ENCODE results near the gene RALY. TPM values are rescaled to one million over a fixed set of nuclear protein-coding genes. Genes with fewer than 3 reads are reported as not detected.

The RALY gene
- total and polyA plus RNA-seq, 4 donors = 114 to 148 (median 127) TPM

DNA sequence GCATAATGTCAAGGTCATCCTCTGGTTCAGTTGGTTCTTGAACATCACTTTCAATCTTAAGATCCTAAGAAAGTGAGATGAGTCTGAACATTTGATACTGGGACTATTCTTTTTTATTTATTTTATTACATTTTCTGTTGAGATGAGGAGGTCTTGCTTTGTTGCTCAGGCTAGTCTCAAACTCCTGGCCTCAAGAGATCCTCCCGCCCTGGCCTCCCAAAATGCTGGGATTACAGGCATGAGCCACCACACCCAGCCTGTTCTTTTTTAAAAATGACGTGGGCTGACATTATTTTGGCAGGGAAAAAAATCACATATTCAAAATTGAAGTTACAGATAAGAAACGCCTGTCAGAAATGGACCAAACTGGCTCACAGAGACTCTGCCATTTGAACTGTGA is 104.9 kb downstream of the RALY start:
- DNase-seq (no peak), ATAC-seq (ENCODE audit: low FRiP score) (no peak)
- Histone ChIP-seq H3K36me3 (ENCODE audit: control insufficient read depth in 1 of 2, insufficient read depth in 2 of 2, low read length in 1 of 2) (peaks cover 9 to 10% of the 10 kb centered on the region in 2 donors), H3K27me3 (ENCODE audit: control insufficient read depth in 1 of 2, insufficient read depth in 2 of 2, low read length in 1 of 2) (no peaks in the 10 kb centered on the region), H3K27ac (ENCODE audit: low read depth in 1 of 2, low read length in 2 of 2) (no peak overlapping the region), H3K9me3 (ENCODE audit: control insufficient read depth, low read length) (no peaks in the 10 kb centered on the region), H3K4me3 (ENCODE audit: low read length in 2 of 2) (no peak overlapping the region), H3K4me1 (ENCODE audit: control insufficient read depth in 1 of 2, insufficient read depth in 2 of 2, low read length in 2 of 2) (no peaks in the 10 kb centered on the region)
- 38 to 40% methylated on average over 3 of the region's 3 CpGs for WGBS, 2 donors
- intact Hi-C loops (cut with DNase I) = no loop called here

DNA sequence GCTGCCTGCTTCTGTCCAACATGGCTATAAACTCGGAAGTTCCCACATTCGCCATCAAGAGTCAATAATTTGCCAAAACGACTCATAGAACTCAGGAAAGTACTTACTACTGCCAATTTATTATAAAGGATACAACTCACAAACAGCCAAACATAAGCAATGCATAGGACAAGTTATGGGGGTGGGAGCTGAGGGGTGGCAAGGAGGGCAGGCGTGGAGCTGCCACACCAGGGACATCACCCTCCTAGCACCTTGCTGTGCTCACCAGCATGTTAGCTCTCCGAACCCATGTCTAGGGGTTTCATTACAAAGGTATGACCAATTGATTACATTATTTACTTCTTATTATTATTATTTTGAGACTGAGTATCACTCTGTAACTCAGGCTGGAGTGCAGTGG is 106.0 kb downstream of the RALY start:
- intact Hi-C loops (cut with DNase I) = no loop called here
- 79 to 80% methylated on average over 5 of the region's 5 CpGs for WGBS, 2 donors
- H3K27ac ChIP-seq (ENCODE audit: low read depth in 1 of 2, low read length in 2 of 2) = no peak overlapping the region
- H3K4me1 ChIP-seq (ENCODE audit: control insufficient read depth in 1 of 2, insufficient read depth in 2 of 2, low read length in 2 of 2) = no peaks in the 10 kb centered on the region
- H3K27me3 ChIP-seq (ENCODE audit: control insufficient read depth in 1 of 2, insufficient read depth in 2 of 2, low read length in 1 of 2) = no peaks in the 10 kb centered on the region
- DNase-seq (no peak), ATAC-seq (ENCODE audit: low FRiP score) (no peak)
- H3K36me3 ChIP-seq (ENCODE audit: control insufficient read depth in 1 of 2, insufficient read depth in 2 of 2, low read length in 1 of 2) = peaks cover 6% of the 10 kb centered on the region in 2 donors
- no peaks in the 10 kb centered on the region for H3K9me3 ChIP-seq (ENCODE audit: control insufficient read depth, low read length)
- H3K4me3 ChIP-seq (ENCODE audit: low read length in 2 of 2) = no peak overlapping the region

DNA sequence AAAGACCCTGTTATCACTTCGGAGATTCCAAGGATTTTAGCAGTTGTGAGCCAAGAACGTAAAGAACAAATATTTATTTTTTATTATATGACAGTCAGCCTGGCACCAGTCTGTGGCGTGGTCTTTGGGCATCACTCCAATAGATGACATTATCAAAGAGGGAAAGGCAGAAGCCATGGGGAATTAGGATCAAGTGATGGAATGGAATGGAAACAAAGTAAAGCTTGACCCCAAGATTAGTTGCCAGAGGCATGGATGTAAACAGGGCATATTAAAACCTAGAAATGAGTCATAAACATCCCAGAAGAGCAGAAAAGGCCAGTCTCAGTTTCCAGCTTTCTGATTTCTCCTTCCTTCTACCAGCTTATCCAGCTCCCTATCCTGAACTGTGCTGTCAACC is 106.9 kb downstream of the RALY start:
- no peaks in the 10 kb centered on the region for H3K27me3 ChIP-seq (ENCODE audit: control insufficient read depth in 1 of 2, insufficient read depth in 2 of 2, low read length in 1 of 2)
- WGBS, 2 donors = 52 to 54% methylated on average over 3 of the region's 3 CpGs
- no peaks in the 10 kb centered on the region for H3K9me3 ChIP-seq (ENCODE audit: control insufficient read depth, low read length)
- ATAC-seq (ENCODE audit: low FRiP score) (no peak), DNase-seq (no peak)
- H3K27ac ChIP-seq (ENCODE audit: low read depth in 1 of 2, low read length in 2 of 2) = no peak overlapping the region
- intact Hi-C loops (cut with DNase I) = no loop called here
- peaks cover 8 to 9% of the 10 kb centered on the region in 2 donors for H3K36me3 ChIP-seq (ENCODE audit: control insufficient read depth in 1 of 2, insufficient read depth in 2 of 2, low read length in 1 of 2)
- H3K4me1 ChIP-seq (ENCODE audit: control insufficient read depth in 1 of 2, insufficient read depth in 2 of 2, low read length in 2 of 2) = no peaks in the 10 kb centered on the region
- no peak overlapping the region for H3K4me3 ChIP-seq (ENCODE audit: low read length in 2 of 2)

DNA sequence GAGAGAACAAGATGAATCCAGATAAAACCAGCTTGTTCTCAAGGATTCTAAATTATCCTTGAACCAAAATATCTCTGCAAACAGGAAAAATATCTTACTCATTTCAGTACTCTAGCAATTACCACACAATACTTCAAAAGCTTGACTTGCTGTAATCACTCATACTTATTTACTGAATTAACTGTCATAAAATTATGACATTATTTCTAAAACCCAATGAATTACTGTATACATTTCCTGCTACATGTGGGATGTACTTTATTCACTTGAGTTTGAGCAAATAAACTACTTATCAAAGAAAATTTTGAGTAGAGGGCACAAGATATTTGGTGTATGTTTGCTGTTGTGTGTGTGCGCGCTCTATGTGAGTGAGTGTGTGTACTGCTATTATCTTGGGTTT is 108.6 kb downstream of the RALY start:
- Histone ChIP-seq H3K27me3 (ENCODE audit: control insufficient read depth in 1 of 2, insufficient read depth in 2 of 2, low read length in 1 of 2) (no peaks in the 10 kb centered on the region), H3K9me3 (ENCODE audit: control insufficient read depth, low read length) (no peaks in the 10 kb centered on the region), H3K4me3 (ENCODE audit: low read length in 2 of 2) (no peak overlapping the region), H3K4me1 (ENCODE audit: control insufficient read depth in 1 of 2, insufficient read depth in 2 of 2, low read length in 2 of 2) (no peaks in the 10 kb centered on the region), H3K27ac (ENCODE audit: low read depth in 1 of 2, low read length in 2 of 2) (no peak overlapping the region), H3K36me3 (ENCODE audit: control insufficient read depth in 1 of 2, insufficient read depth in 2 of 2, low read length in 1 of 2) (peaks cover 2 to 3% of the 10 kb centered on the region in 2 donors)
- 98 to 100% methylated on average over 2 of the region's 2 CpGs for WGBS, 2 donors
- ATAC-seq (ENCODE audit: low FRiP score) (no peak), DNase-seq (no peak)
- intact Hi-C loops (cut with DNase I) = no loop called here

DNA sequence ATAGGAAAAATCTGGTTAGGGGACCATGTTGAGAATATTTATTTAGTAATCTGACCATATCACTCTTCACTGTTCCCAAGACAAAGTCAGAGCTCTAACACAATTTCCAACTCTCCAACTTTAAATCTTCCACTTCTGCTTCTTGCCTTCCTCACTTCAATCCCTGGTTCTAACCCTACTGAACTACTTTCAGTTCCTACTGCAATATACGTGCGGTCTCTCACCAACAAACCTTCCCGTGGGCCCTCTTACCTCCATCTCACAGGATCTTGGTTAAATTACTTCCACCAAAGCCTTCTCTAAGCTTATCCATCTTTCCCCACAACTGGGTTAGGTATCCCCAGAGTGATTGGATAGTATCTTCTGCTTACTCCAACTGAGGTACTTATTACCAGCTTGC is 110.3 kb downstream of the RALY start:
- no peaks in the 10 kb centered on the region for H3K4me1 ChIP-seq (ENCODE audit: control insufficient read depth in 1 of 2, insufficient read depth in 2 of 2, low read length in 2 of 2)
- no peaks in the 10 kb centered on the region for H3K9me3 ChIP-seq (ENCODE audit: control insufficient read depth, low read length)
- H3K27ac ChIP-seq (ENCODE audit: low read depth in 1 of 2, low read length in 2 of 2) = no peak overlapping the region
- H3K4me3 ChIP-seq (ENCODE audit: low read length in 2 of 2) = no peak overlapping the region
- intact Hi-C loops (cut with DNase I) = no loop called here
- ATAC-seq (ENCODE audit: low FRiP score) (no peak), DNase-seq (no peak)
- no peaks in the 10 kb centered on the region for H3K27me3 ChIP-seq (ENCODE audit: control insufficient read depth in 1 of 2, insufficient read depth in 2 of 2, low read length in 1 of 2)
- H3K36me3 ChIP-seq (ENCODE audit: control insufficient read depth in 1 of 2, insufficient read depth in 2 of 2, low read length in 1 of 2) = peaks cover 2 to 3% of the 10 kb centered on the region in 2 donors
- 86 to 89% methylated on average over 3 of the region's 3 CpGs for WGBS, 2 donors

- 84 to 88% methylated on average over 3 of the region's 3 CpGs for WGBS, 2 donors
- DNase-seq (no peak), ATAC-seq (ENCODE audit: low FRiP score) (no peak)
- Histone ChIP-seq H3K4me3 (ENCODE audit: low read length in 2 of 2) (no peak overlapping the region), H3K9me3 (ENCODE audit: control insufficient read depth, low read length) (no peaks in the 10 kb centered on the region), H3K27ac (ENCODE audit: low read depth in 1 of 2, low read length in 2 of 2) (no peak overlapping the region), H3K4me1 (ENCODE audit: control insufficient read depth in 1 of 2, insufficient read depth in 2 of 2, low read length in 2 of 2) (peaks cover 5 to 6% of the 10 kb centered on the region in 2 donors), H3K27me3 (ENCODE audit: control insufficient read depth in 1 of 2, insufficient read depth in 2 of 2, low read length in 1 of 2) (no peaks in the 10 kb centered on the region), H3K36me3 (ENCODE audit: control insufficient read depth in 1 of 2, insufficient read depth in 2 of 2, low read length in 1 of 2) (peaks cover 2 to 5% of the 10 kb centered on the region in 2 donors)
- intact Hi-C loops (cut with DNase I) = no loop called here
Observed at GRCh38 chr20:34105978-34106675, 112.4 kb downstream of the RALY start.

DNA sequence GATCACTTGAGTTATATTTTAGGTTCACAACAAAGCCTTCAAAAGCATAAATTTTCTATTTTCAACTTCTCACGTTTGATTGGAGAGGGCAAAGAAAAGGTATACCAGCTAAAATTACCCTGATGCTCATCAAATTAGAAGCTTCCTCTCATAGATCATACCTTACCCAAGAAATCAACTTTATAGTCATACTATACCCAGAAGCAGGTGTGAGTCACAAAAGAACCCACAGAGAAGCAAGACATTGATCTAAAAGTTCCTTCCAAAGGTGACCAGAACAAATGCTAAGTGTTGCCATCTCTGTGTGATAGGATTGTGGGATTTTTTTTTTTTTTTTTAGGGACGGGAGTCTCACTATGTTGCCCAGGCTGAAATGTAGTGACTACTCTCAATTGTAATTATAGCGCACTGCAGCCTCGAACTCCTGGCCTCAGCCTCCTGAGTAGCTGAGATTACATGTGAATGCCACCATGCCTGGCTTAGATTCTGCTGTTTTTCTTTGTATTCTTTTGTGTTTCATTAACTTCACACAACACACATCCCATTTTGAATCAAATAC is 115.0 kb downstream of the RALY start:
- no peak overlapping the region for H3K27ac ChIP-seq (ENCODE audit: low read depth in 1 of 2, low read length in 2 of 2)
- peaks cover 2 to 5% of the 10 kb centered on the region in 2 donors for H3K36me3 ChIP-seq (ENCODE audit: control insufficient read depth in 1 of 2, insufficient read depth in 2 of 2, low read length in 1 of 2)
- H3K27me3 ChIP-seq (ENCODE audit: control insufficient read depth in 1 of 2, insufficient read depth in 2 of 2, low read length in 1 of 2) = no peaks in the 10 kb centered on the region
- peaks cover 5 to 6% of the 10 kb centered on the region in 2 donors for H3K4me1 ChIP-seq (ENCODE audit: control insufficient read depth in 1 of 2, insufficient read depth in 2 of 2, low read length in 2 of 2)
- no peak overlapping the region for H3K4me3 ChIP-seq (ENCODE audit: low read length in 2 of 2)
- ATAC-seq (ENCODE audit: low FRiP score) = no peak
- no peak for DNase-seq
- H3K9me3 ChIP-seq (ENCODE audit: control insufficient read depth, low read length) = no peaks in the 10 kb centered on the region
- intact Hi-C loops (cut with DNase I) = no loop called here
- WGBS, 2 donors = 71 to 74% methylated on average over 4 of the region's 4 CpGs

GRCh38 chr20:34109442-34109841 is 115.7 kb downstream of the RALY start:
- intact Hi-C loops (cut with DNase I) = no loop called here
- peaks cover 5 to 6% of the 10 kb centered on the region in 2 donors for H3K4me1 ChIP-seq (ENCODE audit: control insufficient read depth in 1 of 2, insufficient read depth in 2 of 2, low read length in 2 of 2)
- no peaks in the 10 kb centered on the region for H3K9me3 ChIP-seq (ENCODE audit: control insufficient read depth, low read length)
- no peak overlapping the region for H3K4me3 ChIP-seq (ENCODE audit: low read length in 2 of 2)
- ATAC-seq (ENCODE audit: low FRiP score) = no peak
- DNase-seq = no peak
- WGBS, 2 donors = 88 to 89% methylated on average over 6 of the region's 6 CpGs
- H3K36me3 ChIP-seq (ENCODE audit: control insufficient read depth in 1 of 2, insufficient read depth in 2 of 2, low read length in 1 of 2) = peaks cover 2 to 5% of the 10 kb centered on the region in 2 donors
- no peaks in the 10 kb centered on the region for H3K27me3 ChIP-seq (ENCODE audit: control insufficient read depth in 1 of 2, insufficient read depth in 2 of 2, low read length in 1 of 2)
- no peak overlapping the region for H3K27ac ChIP-seq (ENCODE audit: low read depth in 1 of 2, low read length in 2 of 2)

All from aorta (tissue), 5 donors.